GM23338 (cell line): ENCODE data around the gene TMEM98. TPM values are rescaled to one million over a fixed set of nuclear protein-coding genes. Genes with fewer than 3 reads are reported as not detected.

Experiments used
- ATAC-seq: fragments of 200-7000 bp; cut with Tn5 transposase; 3 replicates; pipeline ENCODE4 v1.9.1; 2020
- DNase-seq: peaks from one replicate; pipeline ENCODE4 v3.0.0-alpha.2; 2015; ENCODE audit warnings: low spot score
- H2AFZ ChIP-seq: fragments of 200-600 bp; sonication (generic); 2 replicates; pipeline ENCODE4 v1.8.0; 2016; ENCODE audit warnings: antibody characterized with exemption, mild to moderate bottlenecking, moderate library complexity
- H3F3A ChIP-seq: fragments of 200-600 bp; sonication (generic); replicated peaks from 2 replicates; pipeline ENCODE4 v1.8.0; 2017; ENCODE audit warnings: antibody characterized with exemption, mixed run types, low read depth
- H3K27ac ChIP-seq: fragments of 200-600 bp; sonication (generic); 2 replicates; pipeline ENCODE4 v1.6.1; 2016; ENCODE audit warnings: low read depth
- H3K27me3 ChIP-seq: fragments of 200-600 bp; sonication (generic); 2 replicates; pipeline ENCODE4 v1.8.0; 2016; ENCODE audit warnings: mild to moderate bottlenecking, mixed run types, moderate library complexity; ENCODE audit not compliant: insufficient read depth
- H3K36me3 ChIP-seq: fragments of 200-600 bp; sonication (generic); 2 replicates; pipeline ENCODE4 v1.8.0; 2016; ENCODE audit warnings: mild to moderate bottlenecking; ENCODE audit not compliant: insufficient read depth
- H3K4me1 ChIP-seq: fragments of 200-600 bp; sonication (generic); 2 replicates; pipeline ENCODE4 v1.8.0; 2016; ENCODE audit warnings: mild to moderate bottlenecking, moderate library complexity; ENCODE audit not compliant: insufficient read depth
- H3K4me2 ChIP-seq: fragments of 200-600 bp; sonication (generic); 2 replicates; pipeline ENCODE4 v1.7.1; 2017; ENCODE audit warnings: mixed run types
- H3K4me3 ChIP-seq: fragments of 200-600 bp; sonication (generic); 2 replicates; pipeline ENCODE4 v1.6.1; 2016; ENCODE audit warnings: mixed run types
- H3K79me2 ChIP-seq: fragments of 200-600 bp; sonication (generic); replicated peaks from 2 replicates; pipeline ENCODE4 v1.8.0; 2017; ENCODE audit warnings: mild to moderate bottlenecking; ENCODE audit not compliant: insufficient read depth
- H3K9me2 ChIP-seq: fragments of 200-600 bp; sonication (generic); 2 replicates; pipeline ENCODE4 v1.8.0; 2017; ENCODE audit not compliant: insufficient read depth
- H4K20me1 ChIP-seq: fragments of 200-600 bp; sonication (generic); replicated peaks from 2 replicates; pipeline ENCODE4 v1.8.0; 2017; ENCODE audit warnings: mild to moderate bottlenecking; ENCODE audit not compliant: insufficient read depth
- H3K27ac Mint-ChIP-seq: 2 replicates; pipeline ENCODE4 v1.8.0; 2020; ENCODE audit warnings: inconsistent platforms, mild to moderate bottlenecking, moderate library complexity, mixed read lengths
- H3K27me3 Mint-ChIP-seq: 3 replicates; pipeline ENCODE4 v1.8.0; 2022; ENCODE audit warnings: low read depth, mild to moderate bottlenecking, moderate library complexity, mixed read lengths, inconsistent platforms; ENCODE audit not compliant: insufficient read depth, poor library complexity
- H3K36me3 Mint-ChIP-seq: 3 replicates; pipeline ENCODE4 v1.8.0; 2021; ENCODE audit warnings: low read depth, mild to moderate bottlenecking, inconsistent platforms, moderate library complexity, mixed read lengths
- H3K4me1 Mint-ChIP-seq: 3 replicates; pipeline ENCODE4 v1.8.0; 2020; ENCODE audit warnings: mild to moderate bottlenecking, inconsistent platforms, mixed read lengths
- H3K4me3 Mint-ChIP-seq: 3 replicates; pipeline ENCODE4 v1.8.0; 2021; ENCODE audit warnings: moderate library complexity, mild to moderate bottlenecking, inconsistent platforms, mixed read lengths
- H3K9me3 Mint-ChIP-seq: 3 replicates; pipeline ENCODE4 v1.8.0; 2020; ENCODE audit warnings: moderate library complexity, mild to moderate bottlenecking, inconsistent platforms, mixed read lengths
- CREB1 ChIP-seq: fragments of 250-450 bp; sonication (Bioruptor Pico); IDR thresholded peaks from 2 replicates; pipeline ENCODE4 v1.5.0; 2020; ENCODE audit warnings: low read depth, mild to moderate bottlenecking, moderate library complexity
- ETS1 ChIP-seq: IDR thresholded peaks from 2 replicates; pipeline ENCODE4 v1.6.1; 2016; ENCODE audit warnings: antibody characterized with exemption
- EZH2 ChIP-seq: fragments of 200-600 bp; sonication (generic); IDR thresholded peaks from one replicate; pipeline ENCODE4 v1.8.0; 2017; ENCODE audit warnings: antibody characterized with exemption, mild to moderate bottlenecking, low read depth; ENCODE audit not compliant: unreplicated experiment
- EZH2phosphoT487 ChIP-seq: fragments of 200-600 bp; sonication (generic); IDR thresholded peaks from one replicate; pipeline ENCODE4 v1.8.1; 2018; ENCODE audit warnings: antibody characterized with exemption; ENCODE audit not compliant: unreplicated experiment
- JUNB ChIP-seq: IDR thresholded peaks from one replicate; pipeline ENCODE4 v1.6.1; 2016; ENCODE audit warnings: antibody characterized with exemption; ENCODE audit not compliant: unreplicated experiment
- NANOG ChIP-seq: IDR thresholded peaks from 2 replicates; pipeline ENCODE4 v1.6.1; 2016; ENCODE audit warnings: antibody characterized with exemption, borderline replicate concordance
- POLR2AphosphoS5 ChIP-seq: IDR thresholded peaks from 2 replicates; pipeline ENCODE4 v1.6.1; 2016; ENCODE audit warnings: antibody characterized with exemption, low read depth
- REST ChIP-seq: IDR thresholded peaks from one replicate; pipeline ENCODE4 v1.6.1; 2018; ENCODE audit warnings: antibody characterized with exemption; ENCODE audit not compliant: unreplicated experiment
- ZNF114 ChIP-seq: fragments of 250-450 bp; sonication (Bioruptor Pico); IDR thresholded peaks from 2 replicates; pipeline ENCODE4 v1.5.0; 2020; ENCODE audit warnings: mild to moderate bottlenecking, moderate library complexity
- ZNF331 ChIP-seq: fragments of 250-450 bp; sonication (Bioruptor Pico); IDR thresholded peaks from 2 replicates; pipeline ENCODE4 v1.5.0; 2020; ENCODE audit warnings: low read depth, mild to moderate bottlenecking, moderate library complexity
- polyA plus RNA-seq: library from polyadenylated mRNA; unstranded; fragments of >200 nt; fragmentation: Nextera tagmentation; extraction: Ambion mirVana; gene quantifications from 2 replicates; pipeline ENCODE4 v1.2.1, GENCODE V29; 2016
- total RNA-seq: library from RNA; depleted of rRNA; stranded (reverse); fragments of >200 nt; shearing (Covaris generic); gene quantifications from 2 replicates; pipeline ENCODE4 v1.2.3, GENCODE V29; 2014
- TF ChIP-seq, protein P1 (sequence below), 2 experiments: fragments of 200-600 bp in 1 of 2; sonication (generic) in 1 of 2; conservative IDR thresholded peaks; 2 replicates each; pipeline versions ENCODE4 v1.5.1 to v1.6.1; 2016 to 2017; ENCODE audit warnings: antibody characterized with exemption in 2 of 2, low read depth in 2 of 2, mild to moderate bottlenecking in 2 of 2, moderate library complexity in 1 of 2

The TMEM98 gene
- total and polyA plus RNA-seq, 2 experiments from 2014 or later = 60.4 to 94.8 TPM

DNA sequence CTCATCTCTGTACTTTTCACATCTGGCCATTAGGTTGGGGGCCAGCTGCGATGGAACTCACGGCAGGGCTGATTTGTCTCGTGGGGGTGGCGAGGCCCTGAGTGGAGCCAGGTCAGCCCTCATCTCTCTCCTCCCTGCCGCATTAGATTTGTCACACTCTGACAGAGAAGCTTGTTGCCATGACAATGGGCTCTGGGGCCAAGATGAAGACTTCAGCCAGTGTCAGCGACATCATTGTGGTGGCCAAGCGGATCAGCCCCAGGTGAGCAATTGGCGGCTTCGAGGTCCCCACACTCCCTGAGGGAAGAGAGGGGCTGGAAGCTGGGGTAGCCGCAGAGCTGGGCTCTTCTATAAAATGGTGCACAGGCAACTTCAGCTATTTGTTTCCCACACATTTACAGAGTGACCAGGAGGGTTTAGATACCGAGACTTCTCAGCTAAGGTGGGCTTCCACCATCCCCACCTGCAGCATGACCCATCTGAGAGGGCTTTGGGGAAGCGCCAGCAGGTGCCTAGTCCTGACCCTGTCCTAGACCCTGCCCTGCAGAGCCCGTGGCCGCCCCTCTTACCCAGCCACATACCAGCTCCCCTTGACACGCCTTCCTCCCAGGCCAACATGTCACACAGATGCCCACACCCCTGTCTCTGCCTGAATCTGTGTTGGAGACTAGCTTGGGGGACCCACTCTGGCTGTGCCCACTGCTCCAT is 8.4 kb downstream of the TMEM98 start (continued):
- TF ChIP-seq REST = no peak

DNA sequence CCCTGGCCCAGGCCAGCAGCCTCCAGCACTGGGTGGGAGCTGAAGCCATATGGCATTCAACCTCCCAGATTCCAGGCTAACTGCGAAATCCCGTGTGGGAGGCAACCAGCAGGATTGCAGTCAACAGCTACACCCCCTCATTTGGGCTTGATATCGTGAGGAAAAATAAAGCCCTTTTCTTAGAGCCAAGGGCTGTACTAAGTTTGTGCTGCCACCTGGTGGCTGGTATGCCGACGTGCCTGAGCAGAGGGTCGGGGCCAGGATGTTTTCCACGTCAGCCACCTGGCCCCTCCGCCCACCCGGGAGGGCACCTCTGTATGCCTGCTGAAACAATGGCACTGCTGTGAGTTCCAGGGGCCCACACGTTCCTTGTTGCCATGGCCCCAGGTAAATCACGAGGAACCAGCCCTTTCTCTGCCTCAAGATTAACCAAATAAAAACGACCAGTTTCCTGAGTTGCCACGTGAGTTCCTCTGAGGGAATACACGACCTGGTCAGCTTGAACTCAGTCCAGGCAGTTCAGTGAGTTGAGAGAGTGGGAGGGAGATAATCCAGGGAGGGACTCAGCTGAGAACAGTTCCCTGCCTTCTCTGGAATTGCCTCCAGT is 9.0 kb downstream of the TMEM98 start:
- Histone ChIP-seq H2AFZ (no peak overlapping the region), H3K4me2 (peak overlapping the region; percentile 31; the same call in 1 of the 2 replicates), H3K27me3 (no peaks in the 10 kb centered on the region), H4K20me1 (peaks cover 4% of the 10 kb centered on the region; the same call in 1 of the 2 replicates), H3K9me2 (no peaks in the 10 kb centered on the region), H3K27ac (peak overlapping the region; percentile 82), H3F3A (no peaks in the 10 kb centered on the region), H3K79me2 (no peaks in the 10 kb centered on the region), H3K4me1 (peaks cover 8% of the 10 kb centered on the region), H3K36me3 (peaks cover 7% of the 10 kb centered on the region; the same call in 1 of the 2 replicates), H3K4me3 (no peak overlapping the region)
- peaks cover 19% of the 10 kb centered on the region for H3K4me1 Mint-ChIP-seq
- H3K4me3 Mint-ChIP-seq = no peak overlapping the region; the same call in 2 of the 3 replicates
- peaks cover 6% of the 10 kb centered on the region for H3K27me3 Mint-ChIP-seq
- peaks cover 72% of the 10 kb centered on the region for H3K36me3 Mint-ChIP-seq
- peak; percentile 97 for ATAC-seq
- H3K9me3 Mint-ChIP-seq = no peaks in the 10 kb centered on the region; the same call in 2 of the 3 replicates
- H3K27ac Mint-ChIP-seq = peak overlapping the region; percentile 94
- peak; percentile 96 for DNase-seq
- TF ChIP-seq REST = no peak
- TF ChIP-seq, protein P1, sequence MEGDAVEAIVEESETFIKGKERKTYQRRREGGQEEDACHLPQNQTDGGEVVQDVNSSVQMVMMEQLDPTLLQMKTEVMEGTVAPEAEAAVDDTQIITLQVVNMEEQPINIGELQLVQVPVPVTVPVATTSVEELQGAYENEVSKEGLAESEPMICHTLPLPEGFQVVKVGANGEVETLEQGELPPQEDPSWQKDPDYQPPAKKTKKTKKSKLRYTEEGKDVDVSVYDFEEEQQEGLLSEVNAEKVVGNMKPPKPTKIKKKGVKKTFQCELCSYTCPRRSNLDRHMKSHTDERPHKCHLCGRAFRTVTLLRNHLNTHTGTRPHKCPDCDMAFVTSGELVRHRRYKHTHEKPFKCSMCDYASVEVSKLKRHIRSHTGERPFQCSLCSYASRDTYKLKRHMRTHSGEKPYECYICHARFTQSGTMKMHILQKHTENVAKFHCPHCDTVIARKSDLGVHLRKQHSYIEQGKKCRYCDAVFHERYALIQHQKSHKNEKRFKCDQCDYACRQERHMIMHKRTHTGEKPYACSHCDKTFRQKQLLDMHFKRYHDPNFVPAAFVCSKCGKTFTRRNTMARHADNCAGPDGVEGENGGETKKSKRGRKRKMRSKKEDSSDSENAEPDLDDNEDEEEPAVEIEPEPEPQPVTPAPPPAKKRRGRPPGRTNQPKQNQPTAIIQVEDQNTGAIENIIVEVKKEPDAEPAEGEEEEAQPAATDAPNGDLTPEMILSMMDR (conservative IDR thresholded peaks at IDR 0.05; ENCODE audit: low read depth in 2 of 2) = peak; percentile 89 to 92
- peak; percentile 71 for TF ChIP-seq CREB1
- TF ChIP-seq JUNB = no peak
- no peak for TF ChIP-seq EZH2phosphoT487
- no peak for TF ChIP-seq ETS1
- TF ChIP-seq ZNF114 (CRISPR knock-in tag) = no peak
- no peak for TF ChIP-seq NANOG
- no peak for TF ChIP-seq ZNF331 (CRISPR knock-in tag)
- TF ChIP-seq EZH2 = no peak
- no peak for TF ChIP-seq POLR2AphosphoS5
